A549 (cell line): ENCODE measurements around the gene WDR62. TPM values are rescaled to one million over a fixed set of nuclear protein-coding genes. Genes with fewer than 3 reads are reported as not detected.

ENCODE experiments used
- ATAC-seq, 2 experiments: fragments of 200-7000 bp in 1 of 2; fragments of >200 bp in 1 of 2; cut with Nextera tagmentation in 1 of 2; cut with Tn5 transposase in 1 of 2; 3 replicates each; pipeline versions ENCODE4 v1.8.0 to v1.9.1; 2018 to 2020; ENCODE audit warnings: mild to moderate bottlenecking in 1 of 2, moderate library complexity in 1 of 2
- CTCF ChIA-PET: fragments of 300-600 bp; sonication (Branson Sonifier 250); formaldehyde crosslinking; extraction: SDS; loops from one replicate; lab custom pipeline; 2021; ENCODE audit warnings: antibody characterized with exemption, inconsistent platforms; lab: Yijun Ruan, JAX
- POLR2A ChIA-PET: fragments of 350-600 bp; formaldehyde crosslinking; extraction: SDS; loops from one replicate; lab custom pipeline; 2021; ENCODE audit warnings: antibody characterized with exemption, inconsistent platforms; lab: Yijun Ruan, JAX
- DNase-seq, 2 experiments: peaks; one replicate each; pipeline versions ENCODE4 v3.0.0 to v3.0.0-alpha.2; 2011 to 2016; ENCODE audit warnings: low read depth in 1 of 2, low spot score in 1 of 2
- FAIRE-seq: peaks from 2 replicates; lab custom pipeline; 2011; peaks lifted over from hg19 to GRCh38; lab: Jason Lieb, UNC
- H3K27ac ChIP-seq, 2 experiments: fragments of >200 bp; sonication (Bioruptor Twin); formaldehyde crosslinking; 3 replicates each; pipeline ENCODE4 v1.5.1; 2016 to 2017
- H3K4me1 ChIP-seq: fragments of >200 bp; sonication (Bioruptor Twin); formaldehyde crosslinking; 3 replicates; pipeline ENCODE4 v1.6.1; 2016
- H3K4me2 ChIP-seq: fragments of >200 bp; sonication (Bioruptor Twin); formaldehyde crosslinking; 3 replicates; pipeline ENCODE4 v1.6.1; 2016
- H3K4me3 ChIP-seq: fragments of >200 bp; sonication (Bioruptor Twin); formaldehyde crosslinking; 3 replicates; pipeline ENCODE4 v1.5.1; 2016
- H3K9me3 ChIP-seq: fragments of >200 bp; sonication (Bioruptor Twin); formaldehyde crosslinking; 3 replicates; pipeline ENCODE4 v1.6.1; 2016
- BCL3 ChIP-seq: fragments of >200 bp; sonication (Bioruptor Twin); formaldehyde crosslinking; IDR thresholded peaks from 3 replicates; pipeline ENCODE4 v1.6.1; 2016
- BHLHE40 ChIP-seq: IDR thresholded peaks from 2 replicates; pipeline ENCODE4 v1.6.1; 2012; ENCODE audit warnings: low read depth, low read length, inconsistent platforms
- CEBPB ChIP-seq, 2 experiments: fragments of >200 bp in 1 of 2; sonication (Bioruptor Twin) in 1 of 2; formaldehyde crosslinking in 1 of 2; IDR thresholded peaks; 2 replicates each; pipeline ENCODE4 v1.6.1; 2012 to 2016
- CHD2 ChIP-seq: fragments of 150-350 bp; IDR thresholded peaks from 2 replicates; pipeline ENCODE4 v1.6.1; 2014; ENCODE audit warnings: low read length; ENCODE audit not compliant: partially characterized antibody
- FOXS1 ChIP-seq: fragments of 250-450 bp; sonication (Bioruptor Pico); IDR thresholded peaks from 2 replicates; pipeline ENCODE4 v1.5.0; 2020; ENCODE audit warnings: mild to moderate bottlenecking, moderate library complexity
- HMGXB4 ChIP-seq: fragments of 250-450 bp; sonication (Bioruptor Pico); IDR thresholded peaks from 2 replicates; pipeline ENCODE4 v1.5.0; 2021; ENCODE audit warnings: mild to moderate bottlenecking, moderate library complexity, borderline replicate concordance
- HOXA7 ChIP-seq: fragments of 250-450 bp; sonication (Bioruptor Pico); IDR thresholded peaks from 2 replicates; pipeline ENCODE4 v1.5.0; 2020; ENCODE audit warnings: mild to moderate bottlenecking, moderate library complexity
- JUN ChIP-seq, 2 experiments: fragments of >200 bp; sonication (Bioruptor Twin); formaldehyde crosslinking; IDR thresholded peaks; 2 replicates in 1 of 2; 3 replicates in 1 of 2; pipeline ENCODE4 v1.6.1; 2016 to 2017
- KDM1A ChIP-seq: fragments of 200-600 bp; sonication (generic); IDR thresholded peaks from 2 replicates; pipeline ENCODE4 v1.6.1; 2016; ENCODE audit warnings: low read depth, mild to moderate bottlenecking
- MYC ChIP-seq: IDR thresholded peaks from 2 replicates; pipeline ENCODE4 v1.6.1; 2012; ENCODE audit warnings: mild to moderate bottlenecking, inconsistent platforms, low read length, improper control_type of control experiment, borderline replicate concordance
- NPAS2 ChIP-seq: fragments of 250-450 bp; sonication (Bioruptor Pico); IDR thresholded peaks from 2 replicates; pipeline ENCODE4 v1.8.0; 2022; ENCODE audit warnings: mild to moderate bottlenecking, moderate library complexity, borderline replicate concordance
- POLR2AphosphoS2 ChIP-seq: conservative IDR thresholded peaks from 2 replicates; pipeline ENCODE4 v1.6.1; 2012; ENCODE audit warnings: low read length, improper control_type of control experiment, inconsistent platforms
- RAD21 ChIP-seq, 2 experiments: fragments of >200 bp in 1 of 2; sonication (Bioruptor Twin) in 1 of 2; formaldehyde crosslinking in 1 of 2; IDR thresholded peaks in 1 of 2; conservative IDR thresholded peaks in 1 of 2; 2 replicates in 1 of 2; 3 replicates in 1 of 2; pipeline ENCODE4 v1.6.1; 2012 to 2018; ENCODE audit warnings: inconsistent platforms in 1 of 2
- RCOR1 ChIP-seq: fragments of 150-350 bp; IDR thresholded peaks from 2 replicates; pipeline ENCODE4 v1.6.1; 2014; ENCODE audit warnings: antibody characterized with exemption, low read length, low read depth
- REST ChIP-seq: fragments of 200-600 bp; sonication (generic); IDR thresholded peaks from 2 replicates; pipeline ENCODE4 v1.6.1; 2016; ENCODE audit warnings: antibody characterized with exemption, mild to moderate bottlenecking, moderate library complexity
- RFX5 ChIP-seq: fragments of 450-650 bp; IDR thresholded peaks from 2 replicates; pipeline ENCODE4 v1.7.1; 2014; ENCODE audit warnings: antibody characterized with exemption, mild to moderate bottlenecking, moderate library complexity
- SREBF2 ChIP-seq: fragments of 450-650 bp; IDR thresholded peaks from 2 replicates; pipeline ENCODE4 v1.6.1; 2014; ENCODE audit warnings: mild to moderate bottlenecking, moderate library complexity
- ZC3H11A ChIP-seq: fragments of 450-650 bp; IDR thresholded peaks from 2 replicates; pipeline ENCODE4 v1.6.1; 2014; ENCODE audit warnings: antibody characterized with exemption, mild to moderate bottlenecking
- WGBS: methylation state at CpG from one replicate; pipeline ENCODE4 v1.1.6; 2017; ENCODE audit errors: missing lambda C conversion rate; 5-methylcytosine and 5-hydroxymethylcytosine counted together
- polyA plus RNA-seq, 4 experiments: library from polyadenylated mRNA; depleted of rRNA in 3 of 4; stranded (reverse); fragments of >200 nt; fragmentation: RNase III in 1 of 4; extraction: RNeasy Plus Mini Kit Qiagen cat#74134 plus additional on column Dnase treatment in 1 of 4; gene quantifications; 2 replicates in 3 of 4; 3 replicates in 1 of 4; pipeline ENCODE4 v1.2.3, GENCODE V29; 2011 to 2017

The WDR62 gene
- polyA plus RNA-seq, 2 of the 4 experiments (the other 2 are of a cell fraction): 15.5 to 32.9 TPM

GRCh38 chr19:36009633-36010379, 44.9 kb upstream of the WDR62 start:
- ATAC-seq: no peak
- WGBS: 73% methylated on average over 15 of the region's 15 CpGs
- POLR2A ChIA-PET: interaction anchor here (0.5 to 2.1 kb wide), 4 partner anchors 15 to 131 kb away, joined by 3 to 11 read pairs (median 4); partner anchors contain the start of genes POLR2I, SDHAF1 and TBCB
- peak; percentile 7 for FAIRE-seq
- H3K4me1 ChIP-seq: peaks cover 19% of the 10 kb centered on the region; the same call in 2 of the 3 replicates
- peak overlapping the region; percentile 62 to 87 for H3K27ac ChIP-seq
- no peak for DNase-seq
- H3K9me3 ChIP-seq: no peaks in the 10 kb centered on the region
- CTCF ChIA-PET: interaction anchor here (0.6 to 1.7 kb wide), 4 partner anchors 10 to 155 kb away, joined by 3 to 10 read pairs (median 4); no protein-coding TSS in a partner anchor
- peak; percentile 9 for TF ChIP-seq CHD2
- no peak for TF ChIP-seq RCOR1
- H3K4me2 ChIP-seq: peak overlapping the region; percentile 90
- peak overlapping the region; percentile 41 for H3K4me3 ChIP-seq

- H3K4me2 ChIP-seq: no peak overlapping the region
- CTCF ChIA-PET: interaction anchor here (0.6 to 1.0 kb wide), 2 partner anchors 35 to 154 kb away, joined by 3 read pairs; no protein-coding TSS in a partner anchor
- peaks cover 25% of the 10 kb centered on the region for H3K4me1 ChIP-seq
- WGBS: 90% methylated on average over 11 of the region's 11 CpGs
- H3K4me3 ChIP-seq: no peak overlapping the region
- H3K27ac ChIP-seq: no peak overlapping the region
- FAIRE-seq (no peak), ATAC-seq (no peak), DNase-seq (no peak)
- POLR2A ChIA-PET: interaction anchor here (2.1 kb wide), 1 partner anchor 15 kb away, joined by 11 read pairs; the partner anchor contains the start of gene SDHAF1
- H3K9me3 ChIP-seq: no peaks in the 10 kb centered on the region
- no peak for TF ChIP-seq FOXS1
- TF ChIP-seq HMGXB4: no peak
Observed at GRCh38 chr19:36010402-36010801, 44.3 kb upstream of the WDR62 start.

- CTCF ChIA-PET: interaction anchor here (0.6 to 2.2 kb wide), 13 partner anchors 10 to 1628 kb away, joined by 3 to 15 read pairs (median 4); partner anchors contain the start of gene THAP8
- peaks cover 26% of the 10 kb centered on the region for H3K4me1 ChIP-seq
- H3K27ac ChIP-seq: peak overlapping the region; percentile 81 to 85
- ATAC-seq (no peak), FAIRE-seq (peak; percentile 90), DNase-seq (no peak)
- no peaks in the 10 kb centered on the region for H3K9me3 ChIP-seq
- peak overlapping the region; percentile 94 for H3K4me2 ChIP-seq
- no peak for TF ChIP-seq BHLHE40
- TF ChIP-seq SREBF2: no peak
- TF ChIP-seq BCL3: no peak
- no peak for TF ChIP-seq MYC
- no peak for TF ChIP-seq FOXS1
- no peak for TF ChIP-seq JUN (IDR thresholded peaks at IDR 0.05)
- TF ChIP-seq RAD21 (conservative IDR thresholded peaks at IDR 0.05 in 1 of 2, IDR thresholded peaks at IDR 0.05 in 1 of 2): no peak
- TF ChIP-seq ZC3H11A: no peak
- TF ChIP-seq KDM1A: no peak
- no peak for TF ChIP-seq HOXA7 (CRISPR knock-in tag)
- TF ChIP-seq CEBPB (IDR thresholded peaks at IDR 0.05): no peak
- no peak for TF ChIP-seq REST
- no peak for TF ChIP-seq NPAS2 (CRISPR knock-in tag)
- no peak for TF ChIP-seq RCOR1
- TF ChIP-seq CHD2: no peak
- TF ChIP-seq POLR2AphosphoS2: no peak
- TF ChIP-seq RFX5: no peak
- peak overlapping the region; percentile 65 for H3K4me3 ChIP-seq
- POLR2A ChIA-PET: interaction anchor here (1.0 to 1.2 kb wide), 9 partner anchors 10 to 273 kb away, joined by 3 to 18 read pairs (median 3); partner anchors contain the start of genes POLR2I, TBCB, THAP8 and WDR62
- 29% methylated on average over 15 of the region's 15 CpGs for WGBS
Observed at GRCh38 chr19:36013280-36014011, 41.3 kb upstream of the WDR62 start.
